NCI-H1092 (cell line): ENCODE data around the gene TCAP.
A peak's percentile ranks its signal among the peaks of the same experiment; 100 is the strongest.

Experiments
- DNase-seq: peaks from one replicate; lab custom pipeline; 2025; lab: John Stamatoyannopoulos, UW

TCAP gene

DNA sequence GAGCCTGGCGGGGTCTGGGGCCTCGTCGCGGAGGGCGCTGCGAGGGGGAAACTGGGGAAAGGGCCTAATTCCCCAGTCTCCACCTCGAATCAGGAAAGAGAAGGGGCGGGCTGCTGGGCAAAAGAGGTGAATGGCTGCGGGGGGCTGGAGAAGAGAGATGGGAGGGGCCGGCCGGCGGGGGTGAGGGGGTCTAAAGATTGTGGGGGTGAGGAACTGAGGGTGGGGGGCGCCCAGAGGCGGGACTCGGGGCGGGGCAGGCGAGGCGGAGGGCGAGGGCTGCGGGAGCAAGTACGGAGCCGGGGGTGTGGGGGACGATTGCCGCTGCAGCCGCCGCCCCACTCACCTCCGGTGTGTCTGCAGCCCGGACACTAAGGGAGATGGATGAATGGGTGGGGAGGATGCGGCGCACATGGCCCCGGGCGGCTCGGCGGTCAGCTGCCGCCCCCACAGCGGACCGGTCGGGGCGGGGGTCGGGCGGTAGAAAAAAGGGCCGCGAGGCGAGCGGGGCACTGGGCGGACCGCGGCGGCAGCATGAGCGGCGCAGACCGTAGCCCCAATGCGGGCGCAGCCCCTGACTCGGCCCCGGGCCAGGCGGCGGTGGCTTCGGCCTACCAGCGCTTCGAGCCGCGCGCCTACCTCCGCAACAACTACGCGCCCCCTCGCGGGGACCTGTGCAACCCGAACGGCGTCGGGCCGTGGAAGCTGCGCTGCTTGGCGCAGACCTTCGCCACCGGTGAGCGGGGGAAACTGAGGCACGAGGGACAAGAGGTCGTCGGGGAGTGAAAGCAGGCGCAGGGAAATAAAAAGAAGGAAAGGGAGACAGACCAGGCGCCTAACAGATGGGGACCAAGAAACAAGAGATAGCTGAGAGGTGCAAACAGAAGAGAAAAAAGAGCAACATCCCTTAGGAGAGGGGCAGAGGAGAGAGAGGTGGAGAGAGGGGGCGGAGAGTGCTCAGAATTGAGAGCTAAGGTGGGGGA is 3.1 kb downstream of the TCAP start, which contains the start of gene PNMT:
Gene PNMT (plus strand): TSS at position 509 of the 980 bp plus-strand sequence. CDS start 23 bp downstream, at position 532.
- peak; percentile 66 for DNase-seq

DNA sequence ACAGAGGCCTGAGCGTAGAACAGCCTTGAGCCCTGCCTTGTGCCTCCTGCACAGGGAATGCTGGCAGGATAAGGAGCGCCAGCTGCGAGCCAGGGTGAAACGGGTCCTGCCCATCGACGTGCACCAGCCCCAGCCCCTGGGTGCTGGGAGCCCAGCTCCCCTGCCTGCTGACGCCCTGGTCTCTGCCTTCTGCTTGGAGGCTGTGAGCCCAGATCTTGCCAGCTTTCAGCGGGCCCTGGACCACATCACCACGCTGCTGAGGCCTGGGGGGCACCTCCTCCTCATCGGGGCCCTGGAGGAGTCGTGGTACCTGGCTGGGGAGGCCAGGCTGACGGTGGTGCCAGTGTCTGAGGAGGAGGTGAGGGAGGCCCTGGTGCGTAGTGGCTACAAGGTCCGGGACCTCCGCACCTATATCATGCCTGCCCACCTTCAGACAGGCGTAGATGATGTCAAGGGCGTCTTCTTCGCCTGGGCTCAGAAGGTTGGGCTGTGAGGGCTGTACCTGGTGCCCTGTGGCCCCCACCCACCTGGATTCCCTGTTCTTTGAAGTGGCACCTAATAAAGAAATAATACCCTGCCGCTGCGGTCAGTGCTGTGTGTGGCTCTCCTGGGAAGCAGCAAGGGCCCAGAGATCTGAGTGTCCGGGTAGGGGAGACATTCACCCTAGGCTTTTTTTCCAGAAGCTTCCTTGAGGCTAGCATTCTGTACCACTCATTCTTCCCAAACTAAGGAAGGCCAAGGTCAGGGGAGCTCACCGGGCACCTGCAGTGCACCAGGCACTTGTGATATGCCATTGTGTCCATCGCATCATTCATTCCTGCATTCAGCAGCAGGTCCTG is 5.0 kb downstream of the TCAP start:
- no peak for DNase-seq

DNA sequence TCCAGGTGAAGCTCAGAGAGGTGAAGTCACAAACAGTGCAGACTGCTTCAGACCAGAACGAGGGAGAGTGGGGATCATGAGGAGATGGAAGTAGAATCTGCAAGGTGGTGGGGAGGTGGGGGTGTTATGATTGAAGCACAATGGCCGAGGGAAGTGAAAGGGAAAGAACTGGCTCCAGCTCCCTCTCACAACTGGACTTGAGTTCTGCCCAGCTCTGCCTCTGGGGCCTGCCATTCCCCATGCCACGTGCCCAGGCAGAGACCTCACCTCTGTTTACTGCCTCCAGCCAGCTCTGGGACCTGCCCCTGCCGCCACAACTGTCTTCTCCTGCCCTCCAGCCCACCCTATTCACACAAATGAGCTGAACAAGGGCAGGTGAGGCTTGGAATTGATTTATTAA is 5.6 kb downstream of the TCAP start:
- DNase-seq, result no peak

DNA sequence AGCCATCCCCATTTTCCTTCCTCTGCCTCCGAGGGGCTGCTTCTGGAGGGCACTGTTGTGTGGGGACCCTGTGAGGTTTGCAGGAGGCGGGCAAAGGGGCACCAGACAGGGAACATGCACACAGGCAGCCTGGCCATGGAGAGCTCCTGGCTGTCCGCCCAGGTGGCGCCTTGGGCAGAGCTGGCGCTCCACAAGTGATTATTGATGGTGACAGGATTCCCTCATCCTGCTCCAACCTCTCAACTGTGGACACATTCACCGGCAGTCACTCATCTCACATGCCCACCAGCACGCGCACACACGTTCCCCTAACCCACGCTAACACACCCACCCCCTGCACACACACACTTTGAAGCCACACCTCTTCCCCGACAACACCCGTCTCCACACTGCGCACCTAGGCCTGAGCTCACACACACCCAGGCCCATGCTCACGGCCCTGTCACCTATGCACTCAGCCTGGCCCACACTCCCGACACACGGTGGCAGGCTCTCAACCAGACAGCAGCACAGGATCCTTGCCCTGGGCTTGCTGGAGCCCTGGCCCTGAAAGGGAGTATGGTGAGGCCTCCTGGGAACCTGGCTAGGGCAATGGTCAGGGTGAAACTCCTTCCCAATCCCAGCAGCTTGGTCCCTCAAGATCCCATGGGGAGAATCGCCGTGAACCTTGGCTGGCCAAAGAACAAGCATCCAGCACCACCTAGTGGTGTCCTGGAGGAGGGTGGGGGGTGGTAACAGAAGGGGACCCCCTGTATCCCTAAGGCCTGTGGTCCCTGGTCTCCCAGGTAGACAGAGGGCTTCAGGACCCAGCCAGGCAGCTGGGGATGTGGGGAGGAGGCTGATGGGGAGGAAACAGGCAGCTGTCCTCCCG is 6.7 kb downstream of the TCAP start:
- DNase-seq, result peak; percentile 14

DNA sequence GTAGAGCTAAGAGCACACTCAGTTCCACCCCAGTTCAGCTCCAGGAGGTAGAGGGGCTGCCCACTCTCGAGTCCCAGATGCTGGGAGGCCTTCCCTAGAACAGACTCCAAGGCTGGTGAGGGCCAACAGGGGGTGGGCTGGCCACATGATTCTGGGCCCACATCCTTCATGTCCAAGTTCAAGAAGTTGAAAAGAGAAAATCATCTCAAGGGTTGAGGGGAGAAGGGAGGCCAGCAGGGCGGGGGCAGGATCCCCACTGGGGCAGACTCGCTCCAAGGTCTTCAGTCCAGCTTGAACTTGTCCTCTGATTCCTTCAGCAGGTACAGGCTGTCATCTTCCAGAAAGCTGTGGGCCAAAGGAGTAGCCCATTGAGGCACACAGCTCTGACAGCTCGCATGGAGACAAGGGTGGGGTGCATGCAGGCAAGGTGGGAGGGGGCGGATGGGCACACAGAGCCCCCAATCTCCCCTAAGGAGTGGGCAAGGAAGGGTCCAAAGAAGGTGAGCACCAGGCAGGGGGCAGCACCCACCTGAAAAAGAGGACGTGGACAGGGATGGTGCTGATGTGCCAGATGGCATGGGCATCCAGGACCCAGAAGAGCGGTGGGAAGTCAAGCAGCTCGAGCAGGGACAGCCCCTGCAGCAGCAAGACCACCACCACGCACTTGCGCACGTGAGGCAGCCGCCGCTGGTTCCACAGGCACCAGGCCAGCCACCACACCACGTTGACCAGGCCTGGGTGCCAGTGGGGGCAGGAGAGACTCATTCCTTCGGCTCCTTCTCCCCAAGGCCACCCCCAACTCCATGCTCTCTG is 7.6 kb downstream of the TCAP start:
- no peak for DNase-seq

DNA sequence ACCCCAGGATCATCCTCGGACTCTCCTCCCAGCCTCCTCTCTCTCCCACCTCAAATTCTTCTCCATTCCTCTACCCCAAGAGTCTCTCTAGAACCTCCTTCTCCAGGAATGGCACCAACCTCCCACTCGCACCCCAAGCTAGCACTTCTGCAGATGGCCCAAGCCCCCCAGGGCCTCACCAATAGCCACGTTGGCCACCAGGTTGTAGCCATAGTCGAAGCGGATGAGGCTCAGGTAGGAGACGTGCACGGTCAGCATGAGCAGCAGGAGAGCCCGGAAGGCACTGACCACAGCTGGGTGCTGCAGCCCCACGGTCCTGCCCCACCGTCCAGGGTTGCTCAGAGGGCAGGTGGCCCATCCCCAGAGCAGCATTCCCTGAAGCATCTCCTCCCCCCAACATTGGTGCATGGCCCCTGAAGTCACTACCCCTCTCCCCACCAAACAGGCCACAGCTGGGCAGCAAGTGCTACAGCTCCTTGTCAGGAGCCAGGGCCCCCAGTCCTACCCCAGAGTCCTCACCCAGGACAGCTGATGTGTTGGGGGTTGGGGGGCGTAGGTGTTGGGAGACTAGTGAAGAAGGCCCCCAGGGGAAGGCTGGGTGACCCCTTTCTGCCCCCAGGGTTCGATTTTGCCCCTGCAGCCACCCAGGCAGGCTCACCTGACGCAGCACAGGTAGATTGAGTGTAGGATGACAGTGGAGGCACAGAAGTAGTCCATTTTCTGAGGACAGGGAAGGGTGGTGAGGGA is 8.4 kb downstream of the TCAP start:
- DNase-seq, result no peak

DNA sequence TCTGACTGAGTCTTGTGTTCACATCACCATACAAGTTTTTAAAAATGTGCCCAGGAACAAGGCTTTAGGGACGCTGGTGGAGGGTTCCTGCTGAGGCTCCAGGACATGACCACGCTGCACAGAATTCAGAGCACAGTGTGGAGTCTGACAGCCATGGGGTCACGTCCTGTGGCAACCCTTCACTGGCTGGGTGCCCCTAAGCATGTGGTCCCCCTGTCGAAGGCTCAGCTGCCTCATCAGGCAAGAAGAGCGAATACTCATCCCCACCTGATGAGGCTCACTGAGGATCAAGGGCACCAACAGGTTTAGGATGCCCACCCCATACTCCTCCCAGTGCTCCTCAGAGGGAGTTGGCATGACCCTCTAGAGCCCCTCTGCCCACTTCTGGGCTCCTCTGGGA is 9.0 kb downstream of the TCAP start:
- no peak for DNase-seq

DNA sequence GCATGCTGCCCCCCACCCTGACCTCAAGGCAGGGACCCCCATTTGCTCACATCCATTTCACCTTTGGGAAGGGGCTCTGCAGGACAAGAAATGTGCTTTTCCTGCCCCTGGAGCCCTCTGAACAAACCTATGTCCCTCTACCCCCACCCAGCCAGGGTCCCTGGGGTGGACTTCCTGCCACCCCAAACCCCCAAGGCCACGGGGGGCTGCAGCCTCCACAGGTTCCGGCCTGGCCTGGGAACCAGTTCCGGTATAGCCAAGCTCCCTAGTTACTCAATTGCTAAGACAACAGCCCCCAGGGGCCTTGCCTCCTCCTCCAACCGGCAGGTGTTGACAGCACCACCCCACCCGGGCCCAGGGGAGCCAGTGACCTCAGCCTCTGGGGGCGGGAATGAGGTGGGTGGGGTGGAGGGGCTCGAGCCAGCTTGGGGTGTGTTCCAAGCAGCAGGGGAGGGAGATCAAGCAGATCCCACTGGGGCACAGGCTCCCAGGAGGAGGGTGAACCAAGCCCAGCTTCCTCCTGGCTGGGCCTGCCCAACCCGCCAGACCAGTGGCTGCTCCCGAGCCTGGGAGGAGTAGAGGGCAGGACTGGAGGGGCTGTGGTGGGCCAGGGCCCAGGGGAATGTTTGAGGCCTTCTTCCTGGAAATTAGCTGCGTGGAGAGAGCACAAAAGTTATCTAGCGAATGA is 9.7 kb downstream of the TCAP start:
- DNase-seq, result peak; percentile 36

DNA sequence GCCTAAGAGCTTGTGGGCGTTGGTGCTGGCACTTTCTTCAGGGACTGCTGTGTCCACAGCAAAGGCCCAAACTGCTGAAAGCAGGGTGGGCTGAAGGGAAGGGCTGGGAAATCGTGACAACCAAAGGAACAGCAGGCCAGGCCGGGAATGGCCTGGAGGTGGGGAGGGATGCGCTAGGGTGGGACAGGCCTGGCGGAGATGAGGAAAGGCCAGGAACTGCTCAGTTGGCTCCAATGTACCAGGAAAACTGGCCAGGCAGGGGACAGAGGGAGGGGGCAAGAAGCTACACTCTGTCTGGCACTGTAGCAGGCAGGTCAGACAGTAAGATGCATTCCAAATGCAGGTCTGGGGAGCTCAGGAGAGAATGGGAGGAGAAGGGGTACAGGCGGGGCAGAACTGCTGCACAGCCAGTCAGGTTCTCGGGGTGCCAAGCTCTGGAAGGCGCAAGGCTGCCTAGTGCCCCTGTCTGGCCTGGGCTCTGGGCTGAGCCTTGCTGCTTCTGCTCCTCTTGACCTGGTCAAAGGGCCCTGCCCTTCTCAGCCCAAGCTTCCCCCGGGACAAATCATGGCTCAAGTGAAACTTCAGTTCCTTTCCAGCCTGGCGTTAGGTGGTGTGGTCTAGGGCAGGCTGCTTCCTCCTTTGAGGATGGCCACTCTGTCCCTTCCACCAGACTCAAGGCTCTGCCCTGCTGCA is 10.4 kb downstream of the TCAP start:
- no peak for DNase-seq

DNA sequence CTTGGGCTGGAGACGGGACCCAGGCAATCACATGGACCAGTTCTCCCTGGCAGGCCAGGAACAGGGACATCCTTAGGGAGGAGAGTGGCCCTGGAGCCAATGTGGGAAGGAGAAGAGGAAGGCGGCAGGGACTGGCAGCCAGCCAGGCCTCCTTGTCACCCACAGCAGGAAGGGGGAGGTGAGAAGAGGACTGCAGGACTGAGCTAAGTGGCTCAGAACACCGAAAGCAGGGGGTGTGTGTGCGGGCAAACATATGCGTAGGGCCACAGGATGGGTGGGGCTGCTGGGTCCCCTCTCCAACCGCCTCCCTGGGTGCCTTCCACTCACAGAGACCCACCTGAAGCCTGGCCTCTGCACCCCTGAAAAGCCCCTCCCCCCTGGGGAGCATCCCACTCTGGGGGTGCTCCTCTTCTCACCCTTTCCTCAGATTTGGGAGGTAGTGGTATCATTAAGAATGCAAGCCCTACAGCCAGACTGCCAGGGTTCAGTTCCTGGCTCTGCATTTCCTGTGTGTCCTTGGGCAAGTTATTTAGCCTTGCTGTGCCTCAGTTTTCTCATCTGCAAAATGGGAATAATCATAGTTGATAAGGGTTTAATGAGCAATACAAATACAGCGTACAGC is 11.2 kb downstream of the TCAP start:
- peak; percentile 48 for DNase-seq

DNA sequence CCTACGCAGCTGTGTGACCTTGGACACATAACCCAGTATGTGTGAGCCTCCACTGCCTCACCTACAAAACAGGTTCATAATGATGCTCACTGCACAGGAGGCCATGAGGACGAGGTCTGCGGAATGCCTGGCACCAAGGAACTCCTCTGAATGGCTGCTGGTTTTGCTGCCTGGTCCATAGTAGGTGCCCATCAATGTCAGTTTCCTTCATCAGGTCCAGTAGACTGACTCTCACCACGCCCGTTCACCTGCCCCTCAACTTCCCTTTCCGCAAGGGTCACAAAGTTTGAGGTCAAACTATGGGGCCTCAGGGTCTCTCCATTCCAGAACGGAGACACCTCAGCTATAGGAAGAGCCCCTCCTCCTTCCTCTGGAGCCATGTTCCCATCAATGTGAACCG is 11.9 kb downstream of the TCAP start:
- DNase-seq, result no peak

DNA sequence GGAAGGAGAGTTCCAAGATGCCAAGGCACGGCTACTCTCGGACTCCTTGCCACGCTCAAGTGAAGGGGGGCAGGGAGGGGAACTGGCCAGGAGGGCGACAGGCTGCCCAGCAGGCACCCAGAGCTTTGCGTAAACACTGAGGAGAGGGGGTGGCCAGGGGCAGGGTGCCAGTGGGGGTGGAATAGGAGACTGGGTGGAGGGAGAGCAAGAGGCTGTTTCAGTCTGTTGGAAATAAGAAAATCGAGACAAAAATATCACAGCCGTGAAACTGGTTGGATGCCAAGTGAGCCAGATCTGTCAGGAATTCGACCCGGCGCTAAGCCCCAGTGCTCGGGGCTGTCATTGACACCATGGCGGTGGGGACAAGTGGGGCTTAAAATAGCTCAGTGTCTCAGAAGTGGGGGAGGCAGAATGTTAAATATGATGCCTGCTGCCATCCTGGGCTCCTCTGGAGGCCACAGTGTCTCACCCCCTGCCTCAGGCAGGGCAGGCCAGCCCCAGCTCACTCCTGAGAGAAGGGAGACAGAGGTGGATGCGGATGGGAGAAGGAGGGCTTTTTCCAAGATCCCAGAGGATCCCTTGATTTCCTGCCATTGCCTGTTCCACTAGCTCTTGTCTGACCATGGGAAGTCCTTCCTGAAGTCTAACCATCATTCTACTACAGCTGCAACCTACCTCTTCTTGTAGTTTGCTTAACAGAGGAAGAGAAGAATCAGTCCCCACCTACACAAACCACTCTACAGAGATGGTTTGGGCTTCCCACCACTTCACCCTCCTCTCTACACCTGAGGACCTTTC is 12.6 kb downstream of the TCAP start:
- no peak for DNase-seq

DNA sequence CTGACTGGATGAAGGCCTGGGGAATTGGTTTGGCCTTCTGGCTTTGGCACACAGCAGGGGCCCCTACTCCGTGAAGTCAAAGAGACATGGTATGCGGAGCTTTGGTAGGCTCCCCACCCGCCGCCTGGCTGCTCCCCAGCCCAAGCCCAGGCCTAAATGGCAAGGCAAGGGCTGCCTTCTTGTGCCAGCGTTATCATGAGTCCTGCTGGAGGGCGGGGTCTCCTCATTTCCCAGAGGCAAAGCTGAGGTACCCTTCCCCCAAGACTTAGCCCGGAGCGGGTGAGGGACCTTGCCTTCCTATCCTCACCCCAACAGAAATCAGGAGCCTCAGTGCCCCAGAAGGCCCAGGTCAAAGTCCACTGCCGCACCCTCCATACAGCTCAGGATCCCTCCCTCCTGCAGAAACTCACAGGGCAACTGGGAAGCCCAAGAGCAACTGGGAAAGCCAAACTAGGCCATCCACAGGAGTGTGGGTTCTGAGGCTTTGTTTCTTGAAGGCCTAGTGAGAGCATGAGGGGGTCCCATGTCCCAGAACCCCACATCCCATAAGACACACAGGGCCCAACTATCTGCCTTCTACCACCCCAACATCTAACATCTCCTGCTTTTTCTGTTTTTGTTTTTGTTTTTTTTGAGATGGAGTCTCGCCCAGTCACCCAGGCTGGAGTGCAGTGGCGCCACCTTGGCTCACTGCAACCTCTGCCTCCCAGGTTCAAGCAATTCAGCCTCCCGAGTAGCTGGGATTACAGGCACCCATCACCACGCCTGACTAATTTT is 13.4 kb downstream of the TCAP start:
- DNase-seq, result no peak

DNA sequence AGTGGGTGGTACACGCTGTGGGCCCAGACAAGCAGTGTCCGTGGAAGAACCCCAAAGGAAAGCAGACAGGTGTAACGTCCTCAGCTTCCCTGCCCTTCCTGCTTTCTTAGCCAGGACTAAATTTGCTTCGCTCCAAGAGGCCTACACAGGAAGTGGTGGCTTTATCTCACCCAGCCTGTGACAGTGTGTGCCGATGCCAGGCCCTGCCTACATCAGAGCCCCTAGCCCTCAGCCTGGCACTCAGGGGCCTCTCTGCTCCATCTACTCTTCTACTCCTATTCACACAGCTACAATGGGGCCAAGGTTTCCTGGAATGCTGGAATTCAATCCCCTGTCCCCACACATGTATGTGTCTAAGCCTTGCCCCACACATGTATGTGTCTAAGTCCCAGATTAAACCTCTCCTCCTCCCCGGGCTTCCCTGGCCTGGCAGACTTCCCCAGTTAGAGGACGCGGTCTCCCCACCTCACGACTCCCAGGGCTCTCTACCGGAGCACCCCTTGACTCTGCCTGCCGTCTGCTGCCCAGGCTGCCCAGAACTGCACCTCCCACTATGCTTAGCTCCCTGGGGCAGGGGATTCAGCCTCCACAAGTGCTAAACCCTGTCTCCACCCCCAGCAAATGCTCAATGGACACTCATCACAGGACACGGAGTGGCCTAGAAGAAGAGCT is 14.5 kb downstream of the TCAP start:
- no peak for DNase-seq

DNA sequence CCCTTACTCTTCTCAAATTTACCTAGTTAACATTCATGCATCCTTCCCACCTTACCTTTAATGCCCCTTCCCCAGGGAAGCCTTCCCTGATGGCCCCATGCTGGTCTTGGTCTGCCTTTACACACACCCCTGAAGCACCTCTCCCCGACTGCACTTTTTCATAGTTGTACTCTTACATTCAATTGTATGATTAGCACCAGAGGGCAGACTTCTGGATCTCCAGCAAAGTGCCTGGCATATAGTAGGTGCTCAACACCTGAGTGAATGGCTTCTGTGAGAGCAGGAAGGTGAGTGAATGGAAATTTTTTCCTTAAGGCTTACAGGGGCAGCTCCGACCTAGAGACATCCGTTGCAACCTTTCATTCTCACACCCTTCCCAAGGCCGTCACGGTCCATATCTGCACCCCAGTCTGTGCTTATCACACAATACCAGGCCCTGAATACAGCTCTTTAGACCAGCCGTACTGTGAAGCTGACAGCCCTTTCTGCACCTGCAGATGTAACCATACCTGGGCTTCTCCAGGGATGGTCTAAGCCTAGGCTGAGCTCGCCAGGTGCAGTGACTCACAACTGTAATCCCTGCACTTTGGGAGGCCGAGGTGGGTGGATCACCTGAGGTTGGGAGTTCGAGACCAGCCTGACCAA is 18.3 kb downstream of the TCAP start:
- DNase-seq, result no peak
